NCI-H2171 treated with DMSO at 0.1 percent for 48 hours (cell line): ENCODE measurements around the gene FBXO11.

Experiments used
- DNase-seq: peaks from one replicate; lab custom pipeline; 2025; lab: John Stamatoyannopoulos, UW

Gene FBXO11

DNA sequence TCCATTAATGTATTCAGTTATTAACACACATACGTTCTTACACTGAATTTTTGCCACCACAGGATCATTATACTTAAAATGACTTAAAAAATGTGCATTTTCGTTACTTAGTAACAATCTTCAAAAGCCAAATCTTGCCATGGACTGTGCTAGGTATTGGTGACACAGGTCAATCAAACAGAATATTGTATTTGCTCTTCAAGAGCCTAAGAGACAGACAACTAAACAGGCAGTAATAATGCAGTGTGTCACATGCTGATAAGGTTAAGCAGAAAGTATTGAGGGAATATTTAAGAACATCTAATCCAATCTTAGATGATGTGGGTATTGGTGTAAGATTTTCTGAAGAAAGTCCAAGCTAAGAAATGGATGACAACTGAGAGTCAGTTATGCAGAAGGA is 56.9 kb downstream of the FBXO11 start:
- DNase-seq, result no peak

- DNase-seq, result no peak
Measured at GRCh38 chr2:47844162-47844561, 62.1 kb downstream of the FBXO11 start.

DNA sequence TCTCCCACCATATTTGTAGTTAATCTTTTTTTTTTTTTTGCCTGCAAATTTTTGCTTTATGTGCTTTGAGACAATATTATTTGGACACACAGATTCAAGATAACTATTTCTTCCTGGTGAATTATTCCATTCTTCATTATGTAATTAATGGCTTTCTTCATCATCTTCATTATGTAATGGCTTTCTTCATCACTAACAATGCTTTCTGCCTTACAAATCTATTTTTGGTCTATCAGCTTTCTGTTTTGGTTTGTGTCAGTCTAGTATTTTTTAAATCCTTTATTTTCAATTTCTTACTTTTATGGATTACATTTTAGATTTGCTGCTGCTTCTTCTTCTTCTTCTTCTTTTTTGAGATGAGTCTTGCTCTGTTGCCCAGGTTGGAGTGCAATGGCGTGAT is 62.9 kb downstream of the FBXO11 start:
- DNase-seq, result no peak

DNA sequence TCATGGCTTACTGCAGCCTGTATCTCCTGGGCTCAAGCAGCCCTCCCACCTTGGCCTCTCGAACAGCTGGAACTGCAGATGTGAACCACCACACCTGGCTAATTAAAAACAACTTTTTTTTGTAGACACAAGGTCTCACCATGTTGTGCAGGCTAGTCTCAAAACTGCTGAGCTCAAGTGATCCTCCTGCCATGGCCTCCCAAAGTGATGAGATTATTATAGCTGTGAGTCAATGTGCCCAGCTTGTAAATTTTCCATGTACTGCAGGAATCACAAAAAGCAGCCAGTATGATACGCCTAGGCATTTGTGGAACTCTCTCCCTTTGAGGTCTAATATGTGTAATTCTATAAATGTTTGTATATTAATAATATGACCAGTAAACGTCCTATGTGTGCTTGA is 63.5 kb downstream of the FBXO11 start:
- DNase-seq, result no peak

GRCh38 chr2:47838686-47839085 is 67.6 kb downstream of the FBXO11 start:
- DNase-seq, result peak; percentile 52

GRCh38 chr2:47838249-47838648 is 68.0 kb downstream of the FBXO11 start:
- DNase-seq, result no peak

GRCh38 chr2:47833516-47833968 is 72.8 kb downstream of the FBXO11 start:
- no peak for DNase-seq

GRCh38 chr2:47822518-47822917 is 83.8 kb downstream of the FBXO11 start:
- no peak for DNase-seq

- no peak for DNase-seq
Measured at GRCh38 chr2:47819834-47820233, 86.5 kb downstream of the FBXO11 start.

DNA sequence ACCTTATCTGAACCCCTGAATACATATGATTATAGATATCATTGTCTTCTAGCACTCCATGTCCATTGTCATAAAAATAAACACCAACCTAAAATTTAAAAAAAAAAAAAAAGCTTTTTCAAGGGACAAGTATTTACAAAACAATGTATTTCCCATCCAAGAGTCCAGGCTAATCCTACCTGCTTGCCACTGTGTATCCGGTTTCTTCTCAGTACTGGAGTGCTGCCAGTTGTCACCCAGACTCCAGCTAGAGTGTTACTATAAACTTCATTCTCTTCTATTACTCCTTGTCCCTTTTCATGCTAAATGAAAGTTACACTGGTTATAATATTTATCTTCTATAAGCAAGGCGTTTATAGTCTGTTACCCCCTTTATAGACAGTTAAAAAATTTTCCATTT is 87.5 kb downstream of the FBXO11 start:
- DNase-seq, result no peak

- DNase-seq, result no peak
Measured at GRCh38 chr2:47815764-47816163, 90.5 kb downstream of the FBXO11 start.

GRCh38 chr2:47811668-47812067 is 94.6 kb downstream of the FBXO11 start:
- DNase-seq, result no peak

DNA sequence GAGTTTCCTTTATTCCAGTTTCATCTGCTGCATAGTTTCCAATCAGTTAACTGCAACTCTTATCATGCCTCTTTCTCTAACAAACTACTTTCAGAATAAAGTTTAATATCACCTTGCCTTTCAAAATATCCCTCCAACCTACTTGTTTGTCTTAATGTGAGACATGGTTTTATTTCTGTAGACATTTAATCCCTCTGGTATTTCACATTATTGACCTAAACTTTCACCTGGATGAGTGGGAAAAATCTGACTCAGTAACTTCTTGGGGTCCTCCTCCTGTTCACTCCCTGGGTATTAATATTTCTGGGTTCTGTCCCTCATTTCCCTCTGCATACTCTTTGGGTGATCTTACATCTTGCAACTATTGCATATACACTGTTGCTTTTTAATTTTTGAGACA is 95.4 kb downstream of the FBXO11 start:
- no peak for DNase-seq

- no peak for DNase-seq
Measured at GRCh38 chr2:47809903-47810302, 96.4 kb downstream of the FBXO11 start.

DNA sequence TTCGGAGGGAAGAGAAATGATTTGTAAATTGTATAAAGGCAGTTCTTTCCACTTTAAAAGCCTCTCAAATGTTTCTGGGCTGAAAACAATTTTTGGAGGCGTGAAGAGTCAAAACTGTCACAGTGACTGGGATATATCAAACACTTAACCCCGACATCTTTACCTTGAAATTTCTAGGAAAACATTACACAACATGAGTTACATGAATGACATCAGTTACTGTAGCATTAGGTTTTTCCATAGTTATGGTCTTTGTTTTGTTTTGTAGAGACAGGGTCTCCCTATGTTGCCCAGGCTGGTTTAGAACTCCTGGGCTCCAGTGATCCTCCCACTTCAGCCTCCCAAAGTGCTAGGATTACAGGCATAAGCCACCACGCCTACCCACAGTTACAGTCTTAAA is 97.7 kb downstream of the FBXO11 start:
- DNase-seq, result no peak

DNA sequence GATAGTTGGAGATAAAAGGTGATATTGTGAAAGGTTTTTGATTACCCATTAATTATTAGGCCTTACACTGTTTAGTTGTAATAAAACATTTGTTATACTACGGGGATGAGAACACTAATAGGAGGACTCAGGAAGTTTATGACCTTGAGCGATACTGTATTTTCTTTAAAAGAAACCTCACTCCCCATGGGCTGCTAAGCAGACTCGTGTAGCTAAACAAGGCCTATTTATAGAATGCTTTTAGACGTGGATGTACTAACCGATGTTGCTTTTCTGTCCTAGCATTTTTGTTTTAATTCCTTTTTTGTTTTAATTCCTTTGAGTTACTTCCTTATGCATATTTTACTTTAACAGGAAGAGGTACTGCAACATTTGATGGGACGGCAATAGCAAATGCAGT is 100.4 kb downstream of the FBXO11 start:
- no peak for DNase-seq

DNA sequence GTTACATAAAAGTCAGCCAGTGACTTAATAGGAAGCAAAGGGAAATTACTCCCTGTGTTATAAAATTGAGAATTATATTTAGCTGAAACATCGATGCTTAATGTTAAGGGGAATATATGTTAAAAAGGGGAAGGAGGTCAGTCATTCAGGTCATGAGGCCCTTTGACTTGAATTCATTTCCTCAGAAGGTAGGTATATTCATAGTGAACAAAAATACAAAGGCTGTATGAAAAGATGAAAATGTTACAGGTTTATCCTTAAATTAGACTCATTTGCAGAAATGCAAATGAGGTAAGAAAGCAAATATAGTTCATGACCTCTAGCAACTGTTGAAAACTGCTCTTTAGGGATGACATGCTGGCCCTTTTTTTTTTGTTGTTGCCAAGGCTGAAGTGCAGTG is 102.5 kb downstream of the FBXO11 start:
- no peak for DNase-seq

DNA sequence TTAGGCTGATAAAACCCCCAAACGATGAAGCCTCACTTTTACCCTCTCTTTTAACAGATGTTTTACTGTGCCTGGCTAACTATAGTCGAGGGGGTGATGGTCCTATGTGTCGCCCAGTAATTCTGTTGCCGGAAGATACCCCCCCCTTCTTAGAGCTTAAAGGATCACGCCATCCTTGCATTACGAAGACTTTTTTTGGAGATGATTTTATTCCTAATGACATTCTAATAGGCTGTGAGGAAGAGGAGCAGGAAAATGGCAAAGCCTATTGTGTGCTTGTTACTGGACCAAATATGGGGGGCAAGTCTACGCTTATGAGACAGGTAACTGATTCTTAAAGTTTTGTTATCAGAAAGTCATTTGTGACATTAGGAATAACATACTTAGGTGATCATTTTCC is 102.9 kb downstream of the FBXO11 start:
- no peak for DNase-seq

- no peak for DNase-seq
Measured at GRCh38 chr2:47801118-47801517, 105.2 kb downstream of the FBXO11 start.

DNA sequence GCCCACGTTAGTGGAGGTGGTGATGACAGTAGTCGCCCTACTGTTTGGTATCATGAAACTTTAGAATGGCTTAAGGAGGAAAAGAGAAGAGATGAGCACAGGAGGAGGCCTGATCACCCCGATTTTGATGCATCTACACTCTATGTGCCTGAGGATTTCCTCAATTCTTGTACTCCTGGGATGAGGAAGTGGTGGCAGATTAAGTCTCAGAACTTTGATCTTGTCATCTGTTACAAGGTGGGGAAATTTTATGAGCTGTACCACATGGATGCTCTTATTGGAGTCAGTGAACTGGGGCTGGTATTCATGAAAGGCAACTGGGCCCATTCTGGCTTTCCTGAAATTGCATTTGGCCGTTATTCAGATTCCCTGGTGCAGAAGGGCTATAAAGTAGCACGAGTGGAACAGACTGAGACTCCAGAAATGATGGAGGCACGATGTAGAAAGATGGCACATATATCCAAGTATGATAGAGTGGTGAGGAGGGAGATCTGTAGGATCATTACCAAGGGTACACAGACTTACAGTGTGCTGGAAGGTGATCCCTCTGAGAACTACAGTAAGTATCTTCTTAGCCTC is 107.2 kb downstream of the FBXO11 start:
- no peak for DNase-seq

DNA sequence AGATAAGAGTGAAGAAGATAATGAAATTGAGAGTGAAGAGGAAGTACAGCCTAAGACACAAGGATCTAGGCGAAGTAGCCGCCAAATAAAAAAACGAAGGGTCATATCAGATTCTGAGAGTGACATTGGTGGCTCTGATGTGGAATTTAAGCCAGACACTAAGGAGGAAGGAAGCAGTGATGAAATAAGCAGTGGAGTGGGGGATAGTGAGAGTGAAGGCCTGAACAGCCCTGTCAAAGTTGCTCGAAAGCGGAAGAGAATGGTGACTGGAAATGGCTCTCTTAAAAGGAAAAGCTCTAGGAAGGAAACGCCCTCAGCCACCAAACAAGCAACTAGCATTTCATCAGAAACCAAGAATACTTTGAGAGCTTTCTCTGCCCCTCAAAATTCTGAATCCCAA is 107.7 kb downstream of the FBXO11 start:
- DNase-seq, result no peak

GRCh38 chr2:47796090-47796697 is 110.1 kb downstream of the FBXO11 start:
- DNase-seq, result no peak

DNA sequence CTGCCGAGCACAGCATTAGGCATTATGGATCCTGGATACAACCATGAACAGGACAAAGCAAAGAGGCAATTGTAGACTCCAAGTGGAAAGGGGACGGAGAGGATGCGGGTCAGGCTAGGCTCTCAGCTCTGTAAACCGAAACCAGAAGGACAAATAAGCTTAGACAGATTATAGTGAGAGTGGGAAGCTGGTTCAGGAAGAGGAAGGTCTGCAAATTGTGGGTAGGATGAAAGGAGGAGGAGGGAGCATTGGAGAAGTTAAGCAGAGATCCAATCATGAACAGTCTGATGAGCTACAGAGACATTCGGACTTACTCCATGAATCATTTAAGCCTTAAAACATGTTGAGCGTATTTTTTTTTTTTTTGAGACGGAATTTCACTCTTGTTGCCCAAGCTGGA is 120.3 kb downstream of the FBXO11 start:
- no peak for DNase-seq

DNA sequence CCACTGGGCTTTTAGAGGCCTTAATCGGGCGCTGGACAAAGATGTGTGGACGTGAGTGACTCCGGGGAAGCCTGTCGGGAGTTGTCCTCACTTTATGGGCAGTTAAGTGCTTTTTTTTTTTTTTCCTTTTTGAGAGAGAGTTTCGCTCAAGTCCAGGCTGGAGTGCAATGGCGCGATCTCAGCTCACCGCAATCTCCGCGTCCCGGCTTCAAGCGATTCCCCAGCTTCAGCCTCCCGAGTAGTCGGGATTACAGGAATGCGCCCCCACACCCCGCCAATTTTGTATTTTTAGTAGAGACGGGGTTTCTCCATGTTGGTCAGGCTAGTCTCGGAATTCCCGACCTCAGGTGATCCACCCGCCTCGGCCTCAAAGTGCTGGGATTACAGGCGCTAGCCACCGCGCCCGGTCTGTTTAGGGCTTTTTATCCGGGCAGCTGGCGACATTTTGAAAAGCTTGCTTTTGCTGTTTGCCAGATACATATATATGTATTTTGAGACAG is 121.9 kb downstream of the FBXO11 start:
- no peak for DNase-seq
